OCI-LY1 (cell line): ENCODE measurements around the gene PCBP3.

Experiments used
- H2AFZ ChIP-seq: fragments of 200-600 bp; sonication (generic), shearing (Covaris generic); 2 replicates; pipeline ENCODE4 v1.6.0; 2014; ENCODE audit warnings: antibody characterized with exemption, mild to moderate bottlenecking, low read length
- H3F3A ChIP-seq: fragments of 200-600 bp; sonication (generic), shearing (Covaris generic); 2 replicates; pipeline ENCODE4 v1.6.0; 2014; ENCODE audit warnings: mild to moderate bottlenecking, antibody characterized with exemption, low read length, moderate library complexity; ENCODE audit not compliant: insufficient read depth
- H3K27ac ChIP-seq: fragments of 200-600 bp; sonication (generic); 2 replicates; pipeline ENCODE4 v1.5.1; 2014; ENCODE audit warnings: low read length, mixed run types, mild to moderate bottlenecking, low read depth; ENCODE audit not compliant: poor library complexity, severe bottlenecking
- H3K27me3 ChIP-seq: fragments of 200-600 bp; sonication (generic); 2 replicates; pipeline ENCODE4 v1.6.0; 2014; ENCODE audit warnings: antibody characterized with exemption, mild to moderate bottlenecking, low read length, moderate library complexity; ENCODE audit not compliant: insufficient read depth
- H3K36me3 ChIP-seq: fragments of 200-600 bp; sonication (generic); 2 replicates; pipeline ENCODE4 v1.6.1; 2014; ENCODE audit warnings: mild to moderate bottlenecking, antibody characterized with exemption, low read length, moderate library complexity, mixed read lengths; ENCODE audit not compliant: insufficient read depth
- H3K4me1 ChIP-seq: fragments of 200-600 bp; sonication (generic); 2 replicates; pipeline ENCODE4 v1.5.1; 2014; ENCODE audit warnings: mild to moderate bottlenecking, low read length, moderate library complexity; ENCODE audit not compliant: insufficient read depth, severe bottlenecking
- H3K4me2 ChIP-seq: fragments of 200-600 bp; sonication (generic), shearing (Covaris generic); 2 replicates; pipeline ENCODE4 v1.6.1; 2014; ENCODE audit warnings: low read length
- H3K4me3 ChIP-seq: fragments of 200-600 bp; sonication (generic); 2 replicates; pipeline ENCODE4 v1.5.1; 2014; ENCODE audit warnings: low read length, low read depth, mild to moderate bottlenecking, mixed read lengths; ENCODE audit not compliant: poor library complexity, severe bottlenecking
- H3K79me2 ChIP-seq: fragments of 200-600 bp; shearing (Covaris generic); 2 replicates; pipeline ENCODE4 v1.6.1; 2016; ENCODE audit warnings: mixed run types, low read length, mixed read lengths; ENCODE audit not compliant: insufficient read depth
- H3K9ac ChIP-seq: fragments of 200-600 bp; sonication (generic), shearing (Covaris generic); 2 replicates; pipeline ENCODE4 v1.6.1; 2014; ENCODE audit warnings: mild to moderate bottlenecking, low read length, mixed read lengths
- H3K9me2 ChIP-seq: fragments of 200-600 bp; sonication (generic), shearing (Covaris generic); 2 replicates; pipeline ENCODE4 v1.6.1; 2014; ENCODE audit warnings: low read depth, mild to moderate bottlenecking, low read length, mixed read lengths
- H3K9me3 ChIP-seq: fragments of 200-600 bp; shearing (Covaris generic); 2 replicates; pipeline ENCODE4 v1.6.1; 2014; ENCODE audit warnings: low read length, mixed read lengths
- H4K20me1 ChIP-seq: fragments of 200-600 bp; sonication (generic), shearing (Covaris generic); 2 replicates; pipeline ENCODE4 v1.6.0; 2016; ENCODE audit warnings: mild to moderate bottlenecking, low read length; ENCODE audit not compliant: insufficient read depth
- CTCF ChIP-seq: fragments of 200-600 bp; sonication (generic), shearing (Covaris generic); IDR thresholded peaks from 2 replicates; pipeline ENCODE4 v1.5.1; 2017; ENCODE audit warnings: mild to moderate bottlenecking, antibody characterized with exemption, low read length, moderate library complexity, mixed read lengths
- EZH2 ChIP-seq: fragments of 200-600 bp; sonication (generic), shearing (Covaris generic); IDR thresholded peaks from 2 replicates; pipeline ENCODE4 v1.8.0; 2017; ENCODE audit warnings: borderline replicate concordance, mixed run types, mild to moderate bottlenecking, antibody characterized with exemption, low read length, moderate library complexity, mixed read lengths

PCBP3 gene

GRCh38 chr21:45989355-45990048 lies 346.0 kb downstream of the PCBP3 start:
- H3K4me2 ChIP-seq: no peak overlapping the region
- H3K27me3 ChIP-seq: no peaks in the 10 kb centered on the region
- TF ChIP-seq CTCF (no peak), EZH2 (no peak)
- H3K27ac ChIP-seq: no peak overlapping the region
- H3F3A ChIP-seq: no peaks in the 10 kb centered on the region
- H3K9me2 ChIP-seq: no peaks in the 10 kb centered on the region
- H3K36me3 ChIP-seq: no peaks in the 10 kb centered on the region
- H3K9ac ChIP-seq: no peak overlapping the region
- H3K4me1 ChIP-seq: no peaks in the 10 kb centered on the region
- no peaks in the 10 kb centered on the region for H4K20me1 ChIP-seq
- H3K79me2 ChIP-seq: no peaks in the 10 kb centered on the region
- no peaks in the 10 kb centered on the region for H3K9me3 ChIP-seq
- no peak overlapping the region for H3K4me3 ChIP-seq
- H2AFZ ChIP-seq: no peak overlapping the region

GRCh38 chr21:45990049-45990711 lies 346.7 kb downstream of the PCBP3 start:
- no peak for TF ChIP-seq CTCF
- TF ChIP-seq EZH2: no peak
- no peaks in the 10 kb centered on the region for H3K36me3 ChIP-seq

GRCh38 chr21:45990741-45991605 lies 347.4 kb downstream of the PCBP3 start:
- no peaks in the 10 kb centered on the region for H4K20me1 ChIP-seq
- H3K27me3 ChIP-seq: no peaks in the 10 kb centered on the region
- H3K27ac ChIP-seq: no peak overlapping the region
- H3K9me3 ChIP-seq: no peaks in the 10 kb centered on the region
- no peak overlapping the region for H3K9ac ChIP-seq
- H3K79me2 ChIP-seq: no peaks in the 10 kb centered on the region
- TF ChIP-seq CTCF (no peak), EZH2 (no peak)
- H3K4me3 ChIP-seq: no peak overlapping the region
- H3K9me2 ChIP-seq: no peaks in the 10 kb centered on the region
- no peaks in the 10 kb centered on the region for H3K4me1 ChIP-seq
- no peaks in the 10 kb centered on the region for H3F3A ChIP-seq
- no peak overlapping the region for H2AFZ ChIP-seq
- H3K4me2 ChIP-seq: no peak overlapping the region
- H3K36me3 ChIP-seq: no peaks in the 10 kb centered on the region

More at GRCh38 chr21:45990049-45990711, 346.7 kb downstream of the PCBP3 start:
- Histone ChIP-seq H3K4me1 (no peaks in the 10 kb centered on the region), H3F3A (no peaks in the 10 kb centered on the region), H3K4me3 (no peak overlapping the region), H3K9me2 (no peaks in the 10 kb centered on the region), H3K4me2 (no peak overlapping the region), H3K27ac (no peak overlapping the region), H2AFZ (no peak overlapping the region), H3K9me3 (no peaks in the 10 kb centered on the region), H3K9ac (no peak overlapping the region), H3K79me2 (no peaks in the 10 kb centered on the region), H4K20me1 (no peaks in the 10 kb centered on the region), H3K27me3 (no peaks in the 10 kb centered on the region)
